ENCODE data around the gene MTNR1B. TPM values are rescaled to one million over a fixed set of nuclear protein-coding genes. Genes with fewer than 3 reads are reported as not detected.

MTNR1B gene
- polyA plus RNA-seq, 4 donors: not detected

- DNase-seq (ENCODE audit: low read depth in 4 of 4, low spot score in 3 of 4): no peak
Measured at GRCh38 chr11:93028960-93029522, 59.6 kb downstream of the MTNR1B start.

- DNase-seq (ENCODE audit: low read depth in 4 of 4, low spot score in 3 of 4): no peak
Measured at GRCh38 chr11:93031386-93031785, 61.9 kb downstream of the MTNR1B start.

Other genes with a start within 250 kb of the MTNR1B start
- 10 to 100 TPM; 12.8 to 21.7 (median 21.0) TPM for gene SLC36A4, start 228.3 kb downstream of the MTNR1B start, polyA plus RNA-seq (ENCODE audit: insufficient read length in 4 of 4)